Osteoblast (primary cell): ENCODE results near the gene NAALAD2. TPM values are rescaled to one million over a fixed set of nuclear protein-coding genes. Genes with fewer than 3 reads are reported as not detected.

Source experiments
- DNase-seq: peaks from one replicate; pipeline ENCODE4 v3.0.0; 2011; ENCODE audit warnings: low spot score, mixed read lengths; ENCODE audit not compliant: insufficient read length; ENCODE audit errors: missing footprints
- H2AFZ ChIP-seq: 2 replicates; pipeline ENCODE4 v1.6.0; 2011; ENCODE audit warnings: mild to moderate bottlenecking, low read length
- H3K27ac ChIP-seq: 2 replicates; pipeline ENCODE4 v1.5.1; 2011; ENCODE audit warnings: mild to moderate bottlenecking, low read depth, low read length, moderate library complexity
- H3K27me3 ChIP-seq: 2 replicates; pipeline ENCODE4 v1.6.0; 2012; ENCODE audit warnings: mild to moderate bottlenecking, control low read depth, inconsistent platforms, low read length, moderate library complexity; ENCODE audit not compliant: insufficient read depth
- H3K36me3 ChIP-seq: 2 replicates; pipeline ENCODE4 v1.5.1; 2011; ENCODE audit warnings: mild to moderate bottlenecking, low read length, control low read depth, moderate library complexity; ENCODE audit not compliant: insufficient read depth
- H3K4me1 ChIP-seq: 2 replicates; pipeline ENCODE4 v1.5.1; 2011; ENCODE audit warnings: mild to moderate bottlenecking, low read length, control low read depth, moderate library complexity; ENCODE audit not compliant: insufficient read depth
- H3K4me2 ChIP-seq: 2 replicates; pipeline ENCODE4 v1.6.0; 2011; ENCODE audit warnings: mild to moderate bottlenecking, low read length; ENCODE audit not compliant: insufficient read depth
- H3K4me3 ChIP-seq: fragments of 200-600 bp; sonication (generic); 3 replicates; pipeline ENCODE4 v1.5.1; 2012; ENCODE audit warnings: mild to moderate bottlenecking, low read length, inconsistent platforms; ENCODE audit not compliant: insufficient read depth
- H3K79me2 ChIP-seq: 2 replicates; pipeline ENCODE4 v1.6.0; 2012; ENCODE audit warnings: mild to moderate bottlenecking, low read length, control low read depth, inconsistent platforms; ENCODE audit not compliant: insufficient read depth
- H3K9me3 ChIP-seq: 2 replicates; pipeline ENCODE4 v1.5.1; 2011; ENCODE audit warnings: low read depth, low read length, control low read depth
- H4K20me1 ChIP-seq: 2 replicates; pipeline ENCODE4 v1.6.0; 2012; ENCODE audit warnings: mild to moderate bottlenecking, low read length, control low read depth; ENCODE audit not compliant: insufficient read depth
- total RNA-seq: library from RNA; depleted of rRNA; stranded (reverse); fragments of >200 nt; gene quantifications from 2 replicates; pipeline ENCODE4 v1.2.3, GENCODE V29; 2012
- TF ChIP-seq, protein P1 (sequence below): IDR thresholded peaks from 2 replicates; pipeline ENCODE4 v1.5.1; 2011; ENCODE audit warnings: mild to moderate bottlenecking, low read depth, low read length, moderate library complexity; ENCODE audit errors: extremely low read depth

NAALAD2 gene
- total RNA-seq, 1 donor: 1.8 TPM

DNA sequence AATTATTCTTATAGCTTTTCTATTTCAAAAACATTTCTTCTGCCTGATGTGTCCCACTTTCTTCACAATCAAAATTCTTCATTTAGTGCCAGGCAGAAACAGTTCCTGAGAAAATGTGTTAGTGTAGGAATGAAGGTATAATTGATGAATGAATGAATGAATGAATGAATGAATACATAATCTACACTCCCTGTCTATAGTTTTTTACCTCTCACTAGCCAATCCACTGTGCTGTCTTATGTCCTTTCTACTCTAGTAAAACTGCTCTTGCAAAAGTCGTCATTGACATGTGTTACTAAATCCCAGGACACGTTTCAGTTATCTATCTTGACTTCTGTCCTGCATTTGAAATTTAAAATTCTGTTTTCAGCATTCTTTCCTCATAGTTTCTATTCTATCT is 45.5 kb downstream of the NAALAD2 start:
- Histone ChIP-seq H3K36me3 (no peaks in the 10 kb centered on the region), H3K4me3 (no peak overlapping the region), H3K27ac (no peak overlapping the region), H2AFZ (no peak overlapping the region), H3K9me3 (no peaks in the 10 kb centered on the region), H4K20me1 (no peaks in the 10 kb centered on the region), H3K4me2 (no peak overlapping the region), H3K79me2 (no peaks in the 10 kb centered on the region), H3K27me3 (no peaks in the 10 kb centered on the region), H3K4me1 (no peaks in the 10 kb centered on the region)
- TF ChIP-seq, protein P1, sequence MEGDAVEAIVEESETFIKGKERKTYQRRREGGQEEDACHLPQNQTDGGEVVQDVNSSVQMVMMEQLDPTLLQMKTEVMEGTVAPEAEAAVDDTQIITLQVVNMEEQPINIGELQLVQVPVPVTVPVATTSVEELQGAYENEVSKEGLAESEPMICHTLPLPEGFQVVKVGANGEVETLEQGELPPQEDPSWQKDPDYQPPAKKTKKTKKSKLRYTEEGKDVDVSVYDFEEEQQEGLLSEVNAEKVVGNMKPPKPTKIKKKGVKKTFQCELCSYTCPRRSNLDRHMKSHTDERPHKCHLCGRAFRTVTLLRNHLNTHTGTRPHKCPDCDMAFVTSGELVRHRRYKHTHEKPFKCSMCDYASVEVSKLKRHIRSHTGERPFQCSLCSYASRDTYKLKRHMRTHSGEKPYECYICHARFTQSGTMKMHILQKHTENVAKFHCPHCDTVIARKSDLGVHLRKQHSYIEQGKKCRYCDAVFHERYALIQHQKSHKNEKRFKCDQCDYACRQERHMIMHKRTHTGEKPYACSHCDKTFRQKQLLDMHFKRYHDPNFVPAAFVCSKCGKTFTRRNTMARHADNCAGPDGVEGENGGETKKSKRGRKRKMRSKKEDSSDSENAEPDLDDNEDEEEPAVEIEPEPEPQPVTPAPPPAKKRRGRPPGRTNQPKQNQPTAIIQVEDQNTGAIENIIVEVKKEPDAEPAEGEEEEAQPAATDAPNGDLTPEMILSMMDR: no peak
- DNase-seq: no peak

DNA sequence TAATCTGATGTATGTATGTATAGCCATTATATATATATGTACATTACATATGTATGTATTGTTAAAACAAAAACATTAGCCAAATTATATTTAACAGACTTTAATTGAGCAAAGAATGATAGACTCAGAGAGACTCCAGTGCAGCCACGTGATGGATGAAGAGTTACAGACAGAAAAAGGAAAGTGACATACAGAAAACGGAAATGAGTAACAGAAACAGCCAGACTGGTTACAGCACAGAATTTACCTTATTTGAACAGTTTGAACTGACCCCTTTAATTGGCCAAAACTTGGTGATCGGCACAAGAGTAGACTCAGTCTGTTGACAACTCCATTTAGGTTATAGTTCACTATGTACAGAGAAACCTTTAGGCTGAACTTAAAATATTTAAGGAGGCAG is 53.4 kb downstream of the NAALAD2 start:
- no peaks in the 10 kb centered on the region for H3K9me3 ChIP-seq
- H3K4me1 ChIP-seq: no peaks in the 10 kb centered on the region
- H3K27me3 ChIP-seq: no peaks in the 10 kb centered on the region
- H2AFZ ChIP-seq: no peak overlapping the region
- H3K4me3 ChIP-seq: no peak overlapping the region
- TF ChIP-seq, protein P1: no peak
- no peaks in the 10 kb centered on the region for H4K20me1 ChIP-seq
- H3K36me3 ChIP-seq: no peaks in the 10 kb centered on the region
- H3K79me2 ChIP-seq: no peaks in the 10 kb centered on the region
- no peak for DNase-seq
- H3K27ac ChIP-seq: no peak overlapping the region
- H3K4me2 ChIP-seq: no peak overlapping the region

DNA sequence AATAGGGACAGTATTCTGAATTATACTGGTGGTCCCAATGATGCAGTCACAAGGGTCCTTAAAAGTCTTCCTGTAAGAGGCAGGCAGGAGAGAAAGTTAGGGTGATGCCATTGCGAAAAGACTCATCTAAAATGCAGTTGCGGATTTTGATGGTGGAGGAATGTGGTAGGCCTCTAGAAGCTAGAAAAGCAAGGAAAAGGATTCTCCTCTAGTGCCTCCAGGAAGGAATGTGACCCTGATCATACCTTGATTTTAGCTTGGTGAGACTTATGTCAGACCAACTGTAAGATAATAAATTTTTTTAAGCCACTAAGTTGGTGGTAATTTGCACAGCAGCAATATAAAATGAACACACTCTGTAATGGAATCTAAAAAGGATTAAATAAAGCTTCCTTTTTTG is 54.5 kb downstream of the NAALAD2 start:
- Histone ChIP-seq H2AFZ (no peak overlapping the region), H4K20me1 (no peaks in the 10 kb centered on the region), H3K9me3 (no peaks in the 10 kb centered on the region), H3K27ac (no peak overlapping the region), H3K27me3 (no peaks in the 10 kb centered on the region), H3K36me3 (no peaks in the 10 kb centered on the region), H3K79me2 (no peaks in the 10 kb centered on the region), H3K4me3 (no peak overlapping the region), H3K4me2 (no peak overlapping the region), H3K4me1 (no peaks in the 10 kb centered on the region)
- DNase-seq: no peak
- TF ChIP-seq, protein P1: no peak

DNA sequence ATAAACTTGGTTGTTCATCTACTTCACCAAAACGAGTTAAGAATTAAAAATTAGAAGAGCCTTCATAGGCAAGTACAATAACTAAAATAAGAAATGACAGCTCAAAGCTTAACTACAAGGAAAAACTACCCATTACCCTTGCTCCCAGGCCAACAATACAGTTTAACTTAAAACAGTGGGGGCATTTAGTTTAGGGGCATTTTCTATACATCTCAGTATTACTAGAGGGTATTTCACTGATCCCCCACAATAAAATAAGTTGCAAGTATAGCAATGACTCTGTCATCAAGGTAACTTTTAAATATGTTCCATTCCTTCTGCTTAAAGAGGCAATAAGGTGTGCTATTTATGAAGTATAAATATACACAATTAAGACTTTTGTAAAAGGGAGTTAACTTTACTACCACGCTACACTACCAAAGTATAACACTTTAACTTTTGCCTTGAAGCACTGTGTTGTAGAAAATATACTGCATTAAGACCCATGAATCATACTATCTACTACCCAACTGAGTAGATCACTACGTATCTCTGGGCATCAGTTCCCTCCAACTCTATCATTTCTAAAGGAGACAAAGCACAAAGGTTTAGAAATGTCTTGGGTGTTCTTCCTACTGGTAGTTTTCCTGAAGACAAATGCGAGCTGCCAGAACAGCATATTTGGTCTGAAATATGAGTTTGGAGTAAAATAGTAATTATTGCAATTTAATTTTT is 58.6 kb downstream of the NAALAD2 start:
- TF ChIP-seq, protein P1: no peak

More for the DNA sequence above, 58.6 kb downstream of the NAALAD2 start:
- Histone ChIP-seq H3K27ac (no peak overlapping the region), H2AFZ (no peak overlapping the region), H3K79me2 (no peaks in the 10 kb centered on the region), H3K27me3 (no peaks in the 10 kb centered on the region), H3K4me1 (no peaks in the 10 kb centered on the region), H3K9me3 (no peaks in the 10 kb centered on the region), H3K4me2 (no peak overlapping the region), H4K20me1 (no peaks in the 10 kb centered on the region), H3K4me3 (no peak overlapping the region), H3K36me3 (no peaks in the 10 kb centered on the region)
- no peak for DNase-seq
